H1 (cell line): ENCODE measurements around the gene EPS8. TPM values are rescaled to one million over a fixed set of nuclear protein-coding genes. Genes with fewer than 3 reads are reported as not detected.

Source experiments
- USF2 ChIP-seq: IDR thresholded peaks from 2 replicates; pipeline ENCODE4 v1.6.1; 2011; ENCODE audit warnings: low read length, improper control_type of control experiment
- polyA plus RNA-seq, 7 experiments: library from polyadenylated mRNA; depleted of rRNA in 3 of 7; stranded (reverse) in 5 of 7; unstranded in 2 of 7; fragments of >200 nt in 5 of 7; fragments of 200-250 nt in 2 of 7; gene quantifications; 1 replicate in 5 of 7; 2 replicates in 1 of 7; 4 replicates in 1 of 7; pipeline versions ENCODE4 v1.2.1 to v1.2.3, GENCODE V29; 2011 to 2013; ENCODE audit warnings: missing spikeins in 2 of 7, mixed read lengths in 2 of 7
- total RNA-seq: library from RNA; stranded (reverse); fragmentation: NEBNext Ultra II Directional; extraction: Animal tissue kit (Norgen Biotek cat#: 25700); gene quantifications from 2 replicates; pipeline ENCODE4 v1.2.1, GENCODE V29; 2021

EPS8 gene
- total and polyA plus RNA-seq, 2 of the 8 experiments (the other 6 are each of a cell fraction or from before 2014, with no cell fraction given), result 3.0 to 4.6 TPM

DNA sequence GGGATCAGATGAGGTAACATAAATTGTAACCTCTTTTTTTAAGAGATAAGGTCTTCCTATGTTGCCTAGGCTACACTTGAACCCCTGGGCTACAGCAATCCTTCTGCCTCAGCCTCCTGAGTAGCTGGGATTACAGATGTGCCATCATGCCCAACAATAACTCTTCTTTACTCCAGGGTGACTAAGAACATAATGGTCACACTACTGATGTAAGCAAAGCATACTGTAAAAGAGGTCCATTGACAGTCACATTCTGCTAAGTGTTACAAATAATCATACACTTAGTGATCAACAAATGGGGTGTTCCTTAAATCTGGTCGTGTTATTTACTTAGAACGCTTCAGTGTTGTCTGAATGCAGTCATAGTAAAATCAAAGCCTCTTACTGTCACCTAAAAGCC, 68.9 kb downstream of the EPS8 start (continued):
- TF ChIP-seq USF2, result no peak
